Measurements from ENCODE around the gene LKAAEAR1. TPM values are rescaled to one million over a fixed set of nuclear protein-coding genes. Genes with fewer than 3 reads are reported as not detected.

LKAAEAR1 gene
- total and polyA plus RNA-seq, 2 of the 13 experiments (the other 11 are each of a cell fraction or from before 2014, with no cell fraction given): not detected

DNA sequence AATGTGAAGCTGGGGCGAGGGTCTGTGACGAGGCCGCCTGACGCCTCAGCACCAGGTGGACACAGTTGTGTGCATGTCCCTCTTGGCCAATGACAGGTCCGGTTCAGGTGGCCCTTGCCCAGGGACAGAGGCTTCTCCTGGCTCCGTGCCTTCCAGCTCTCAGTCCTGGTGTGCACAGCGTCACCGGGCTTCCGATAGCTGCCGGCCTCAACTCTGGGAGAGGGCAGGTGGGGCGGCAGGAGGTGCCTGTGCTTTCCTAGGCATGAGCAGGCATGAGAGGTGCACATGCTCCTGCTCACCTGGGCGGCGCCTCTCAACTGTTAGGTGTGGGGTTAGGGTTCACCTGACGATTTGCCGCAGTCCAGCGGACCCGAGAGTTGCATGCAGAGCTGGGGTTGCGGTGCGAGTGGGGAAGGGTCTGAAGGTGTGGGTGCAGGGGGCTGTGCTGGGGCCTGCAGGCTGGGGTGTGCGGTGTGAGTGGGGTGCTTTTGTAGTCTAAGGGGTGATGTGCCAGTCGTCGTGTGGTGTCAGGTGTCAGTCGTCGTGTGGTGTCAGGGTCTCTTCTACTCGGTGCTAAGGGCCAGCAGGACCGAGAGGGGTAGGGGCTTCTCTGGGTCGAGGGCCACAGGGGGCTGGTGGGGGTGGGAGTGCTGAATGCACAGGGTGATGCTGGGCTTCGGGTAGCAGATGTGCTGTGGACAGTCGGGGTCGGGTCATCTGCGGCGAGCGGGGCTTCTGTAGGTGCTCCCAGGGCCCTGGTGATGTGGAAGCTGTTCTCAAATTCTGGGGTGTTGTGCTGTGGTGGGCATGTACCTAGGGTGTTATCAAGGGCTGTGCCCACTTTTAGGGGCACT lies 31.0 kb downstream of the LKAAEAR1 start (continued):
- TF ChIP-seq, protein P1, sequence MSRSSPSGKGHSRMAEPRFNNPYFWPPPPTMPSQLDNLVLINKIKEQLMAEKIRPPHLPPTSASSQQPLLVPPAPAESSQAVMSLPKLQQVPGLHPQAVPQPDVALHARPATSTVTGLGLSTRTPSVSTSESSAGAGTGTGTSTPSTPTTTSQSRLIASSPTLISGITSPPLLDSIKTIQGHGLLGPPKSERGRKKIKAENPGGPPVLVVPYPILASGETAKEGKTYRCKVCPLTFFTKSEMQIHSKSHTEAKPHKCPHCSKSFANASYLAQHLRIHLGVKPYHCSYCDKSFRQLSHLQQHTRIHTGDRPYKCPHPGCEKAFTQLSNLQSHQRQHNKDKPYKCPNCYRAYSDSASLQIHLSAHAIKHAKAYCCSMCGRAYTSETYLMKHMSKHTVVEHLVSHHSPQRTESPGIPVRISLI (CRISPR knock-in tag; IDR thresholded peaks at IDR 0.05; ENCODE audit: borderline replicate concordance): 0 out of 2 replicates have a peak, but pooled peaks have one; percentile 20
- TF ChIP-seq SRSF9 (IDR thresholded peaks at IDR 0.05; ENCODE audit: borderline replicate concordance, insufficient read depth, low read depth, low read length, poor library complexity, severe bottlenecking): no peak
- TF ChIP-seq IKZF4 (CRISPR knock-in tag; IDR thresholded peaks at IDR 0.05; ENCODE audit: borderline replicate concordance, low read depth, not compliant biosample characterization): no peak
- TF ChIP-seq TBX2 (CRISPR knock-in tag; IDR thresholded peaks at IDR 0.05; ENCODE audit: borderline replicate concordance): peak; percentile 70; the same call in 1 of the 2 replicates
- TF ChIP-seq ZNF510 (CRISPR knock-in tag; IDR thresholded peaks at IDR 0.05; ENCODE audit: low read depth): peak; percentile 64; the same call in 1 of the 2 replicates
- no peak for TF ChIP-seq ETS1 (CRISPR knock-in tag; IDR thresholded peaks at IDR 0.05)
- TF ChIP-seq, protein P2, sequence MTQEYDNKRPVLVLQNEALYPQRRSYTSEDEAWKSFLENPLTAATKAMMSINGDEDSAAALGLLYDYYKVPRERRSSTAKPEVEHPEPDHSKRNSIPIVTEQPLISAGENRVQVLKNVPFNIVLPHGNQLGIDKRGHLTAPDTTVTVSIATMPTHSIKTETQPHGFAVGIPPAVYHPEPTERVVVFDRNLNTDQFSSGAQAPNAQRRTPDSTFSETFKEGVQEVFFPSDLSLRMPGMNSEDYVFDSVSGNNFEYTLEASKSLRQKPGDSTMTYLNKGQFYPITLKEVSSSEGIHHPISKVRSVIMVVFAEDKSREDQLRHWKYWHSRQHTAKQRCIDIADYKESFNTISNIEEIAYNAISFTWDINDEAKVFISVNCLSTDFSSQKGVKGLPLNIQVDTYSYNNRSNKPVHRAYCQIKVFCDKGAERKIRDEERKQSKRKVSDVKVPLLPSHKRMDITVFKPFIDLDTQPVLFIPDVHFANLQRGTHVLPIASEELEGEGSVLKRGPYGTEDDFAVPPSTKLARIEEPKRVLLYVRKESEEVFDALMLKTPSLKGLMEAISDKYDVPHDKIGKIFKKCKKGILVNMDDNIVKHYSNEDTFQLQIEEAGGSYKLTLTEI (CRISPR knock-in tag; conservative IDR thresholded peaks at IDR 0.05): no peak
- no peak; the same call in 1 of the 2 replicates for TF ChIP-seq ZNF567 (CRISPR knock-in tag; IDR thresholded peaks at IDR 0.05; ENCODE audit: borderline replicate concordance)
- peak; percentile 22 for TF ChIP-seq ZBTB21 (CRISPR knock-in tag; IDR thresholded peaks at IDR 0.05)
- peak; percentile 63 for TF ChIP-seq ARNT2 (CRISPR knock-in tag; IDR thresholded peaks at IDR 0.05; ENCODE audit: low read depth)
- no peak; the same call in 1 of the 2 replicates for TF ChIP-seq YEATS4 (CRISPR knock-in tag; IDR thresholded peaks at IDR 0.05; ENCODE audit: borderline replicate concordance)
- peak; percentile 40 for TF ChIP-seq ZNF317 (CRISPR knock-in tag; IDR thresholded peaks at IDR 0.05)
- no peak for TF ChIP-seq FOXP1 (IDR thresholded peaks at IDR 0.05)
- TF ChIP-seq FOXP1 (CRISPR knock-in tag; IDR thresholded peaks at IDR 0.05): 0 out of 2 replicates have a peak, but pooled peaks have one; percentile 33
- TF ChIP-seq ONECUT2 (CRISPR knock-in tag; IDR thresholded peaks at IDR 0.05): no peak
- TF ChIP-seq THAP8 (CRISPR knock-in tag; IDR thresholded peaks at IDR 0.05; ENCODE audit: borderline replicate concordance): 0 out of 2 replicates have a peak, but pooled peaks have one; percentile 5
- no peak for TF ChIP-seq FUBP1 (CRISPR knock-in tag; IDR thresholded peaks at IDR 0.05; ENCODE audit: borderline replicate concordance)
- TF ChIP-seq ZFP36L1 (CRISPR knock-in tag; IDR thresholded peaks at IDR 0.05): no peak
- TF ChIP-seq, protein P3, sequence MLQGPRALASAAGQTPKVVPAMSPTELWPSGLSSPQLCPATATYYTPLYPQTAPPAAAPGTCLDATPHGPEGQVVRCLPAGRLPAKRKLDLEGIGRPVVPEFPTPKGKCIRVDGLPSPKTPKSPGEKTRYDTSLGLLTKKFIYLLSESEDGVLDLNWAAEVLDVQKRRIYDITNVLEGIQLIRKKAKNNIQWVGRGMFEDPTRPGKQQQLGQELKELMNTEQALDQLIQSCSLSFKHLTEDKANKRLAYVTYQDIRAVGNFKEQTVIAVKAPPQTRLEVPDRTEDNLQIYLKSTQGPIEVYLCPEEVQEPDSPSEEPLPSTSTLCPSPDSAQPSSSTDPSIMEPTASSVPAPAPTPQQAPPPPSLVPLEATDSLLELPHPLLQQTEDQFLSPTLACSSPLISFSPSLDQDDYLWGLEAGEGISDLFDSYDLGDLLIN (CRISPR knock-in tag; IDR thresholded peaks at IDR 0.05; ENCODE audit: borderline replicate concordance): 0 out of 2 replicates have a peak, but pooled peaks have one; percentile 23

All from HepG2 (cell line).